Liver (tissue), 9 donors: ENCODE results near the gene CDH19. TPM values are rescaled to one million over a fixed set of nuclear protein-coding genes. Genes with fewer than 3 reads are reported as not detected.

Experiments
- DNase-seq: peaks from one replicate; pipeline ENCODE4 v3.0.0-alpha.2; 2017; ENCODE audit warnings: low spot score
- H3K27ac ChIP-seq, 2 donors: one replicate each; pipeline ENCODE4 v1.7.0; 2013; ENCODE audit warnings: inconsistent platforms in 2 of 2, low read length in 2 of 2, control low read depth in 1 of 2, low read depth in 1 of 2, mild to moderate bottlenecking in 1 of 2
- H3K27me3 ChIP-seq, 4 donors: one replicate each; pipeline versions ENCODE4 v1.6.1 to v1.7.0; 2013; ENCODE audit warnings: low read length in 3 of 4, inconsistent platforms in 1 of 4, mild to moderate bottlenecking in 1 of 4, moderate library complexity in 1 of 4; ENCODE audit not compliant: control insufficient read depth in 4 of 4, insufficient read depth in 4 of 4
- H3K36me3 ChIP-seq, 4 donors: one replicate each; pipeline versions ENCODE4 v1.6.1 to v1.7.0; 2013; ENCODE audit warnings: low read length in 3 of 4, mild to moderate bottlenecking in 3 of 4, low read depth in 1 of 4, moderate library complexity in 1 of 4; ENCODE audit not compliant: control insufficient read depth in 4 of 4, insufficient read depth in 3 of 4
- H3K4me1 ChIP-seq, 4 donors: one replicate each; pipeline versions ENCODE4 v1.6.1 to v1.7.0; 2013; ENCODE audit warnings: low read length in 3 of 4, mild to moderate bottlenecking in 3 of 4, moderate library complexity in 1 of 4; ENCODE audit not compliant: control insufficient read depth in 4 of 4, insufficient read depth in 4 of 4
- H3K4me3 ChIP-seq, 3 donors: one replicate each; pipeline versions ENCODE4 v1.6.1 to v1.7.0; 2013; ENCODE audit warnings: low read length in 3 of 3, control low read depth in 1 of 3, low read depth in 1 of 3, mild to moderate bottlenecking in 1 of 3
- H3K9ac ChIP-seq, 2 donors: one replicate each; pipeline ENCODE4 v1.7.0; 2013; ENCODE audit warnings: low read length in 2 of 2, mild to moderate bottlenecking in 2 of 2, moderate library complexity in 2 of 2, control low read depth in 1 of 2, low read depth in 1 of 2
- H3K9me3 ChIP-seq, 4 donors: one replicate each; pipeline versions ENCODE4 v1.6.1 to v1.7.0; 2013; ENCODE audit warnings: low read length in 3 of 4; ENCODE audit not compliant: control insufficient read depth in 4 of 4
- EGR1 ChIP-seq, 2 donors: IDR thresholded peaks; 2 replicates each; pipeline ENCODE4 v1.6.1; 2016 to 2018; ENCODE audit warnings: antibody characterized with exemption in 2 of 2, low read depth in 2 of 2
- FOXA1 ChIP-seq: IDR thresholded peaks from 2 replicates; pipeline ENCODE4 v1.6.1; 2016; ENCODE audit warnings: antibody characterized with exemption
- FOXA2 ChIP-seq: IDR thresholded peaks from 2 replicates; pipeline ENCODE4 v1.6.1; 2016; ENCODE audit warnings: antibody characterized with exemption
- GABPA ChIP-seq, 2 donors: IDR thresholded peaks in 1 of 2; conservative IDR thresholded peaks in 1 of 2; 2 replicates each; pipeline ENCODE4 v1.6.1; 2016; ENCODE audit warnings: antibody characterized with exemption in 2 of 2, mild to moderate bottlenecking in 1 of 2, moderate library complexity in 1 of 2
- HNF4A ChIP-seq, 2 donors: conservative IDR thresholded peaks; 2 replicates each; pipeline ENCODE4 v1.6.1; 2016; ENCODE audit warnings: antibody characterized with exemption in 2 of 2, mild to moderate bottlenecking in 2 of 2
- HNF4G ChIP-seq: IDR thresholded peaks from 2 replicates; pipeline ENCODE4 v1.6.1; 2016; ENCODE audit warnings: antibody characterized with exemption
- JUND ChIP-seq, 2 donors: IDR thresholded peaks; 2 replicates each; pipeline ENCODE4 v1.6.1; 2016; ENCODE audit warnings: antibody characterized with exemption in 2 of 2
- NR2F2 ChIP-seq: IDR thresholded peaks from 2 replicates; pipeline ENCODE4 v1.6.1; 2016; ENCODE audit warnings: antibody characterized with exemption
- RAD21 ChIP-seq, 2 donors: IDR thresholded peaks; 2 replicates each; pipeline ENCODE4 v1.6.1; 2016; ENCODE audit warnings: antibody characterized with exemption in 2 of 2, mild to moderate bottlenecking in 2 of 2
- RXRA ChIP-seq, 2 donors: IDR thresholded peaks; 2 replicates each; pipeline ENCODE4 v1.6.1; 2017 to 2018; ENCODE audit warnings: antibody characterized with exemption in 2 of 2, mild to moderate bottlenecking in 1 of 2
- SP1 ChIP-seq: IDR thresholded peaks from 2 replicates; pipeline ENCODE4 v1.6.1; 2018; ENCODE audit warnings: antibody characterized with exemption, mild to moderate bottlenecking
- TAF1 ChIP-seq: conservative IDR thresholded peaks from 2 replicates; pipeline ENCODE4 v1.6.1; 2016; ENCODE audit warnings: antibody characterized with exemption, mild to moderate bottlenecking
- YY1 ChIP-seq: IDR thresholded peaks from 2 replicates; pipeline ENCODE4 v1.6.1; 2016; ENCODE audit warnings: antibody characterized with exemption, mild to moderate bottlenecking
- WGBS: extraction: QIAGEN DNeasy Blood & Tissue Kit; methylation state at CpG from one replicate; pipeline ENCODE4 v1.1.7; 2013; 5-methylcytosine and 5-hydroxymethylcytosine counted together
- polyA plus RNA-seq, 2 donors: library from polyadenylated mRNA; stranded (reverse) in 1 of 2; unstranded in 1 of 2; fragments of 200-250 nt in 1 of 2; fragments of >200 nt in 1 of 2; fragmentation: Nextera tagmentation in 1 of 2; extraction: Ambion mirVana in 1 of 2; gene quantifications; one replicate each; pipeline versions ENCODE4 v1.2.1 to v1.2.3, GENCODE V29; 2013 to 2015
- total RNA-seq, 2 donors: library from RNA; depleted of rRNA; stranded (reverse); fragments of >200 nt; gene quantifications; one replicate each; pipeline ENCODE4 v1.2.3, GENCODE V29; 2014
- TF ChIP-seq, protein P1 (sequence below): fragments of 150-350 bp; IDR thresholded peaks from 2 replicates; pipeline ENCODE4 v1.5.1; 2017; ENCODE audit warnings: improper control_type of control experiment, low read depth, low read length; ENCODE audit not compliant: missing input control
- TF ChIP-seq, protein P2 (sequence below): IDR thresholded peaks from 2 replicates; pipeline ENCODE4 v1.6.1; 2016; ENCODE audit warnings: antibody characterized with exemption
- TF ChIP-seq, protein P3 (sequence below): IDR thresholded peaks from 2 replicates; pipeline ENCODE4 v1.6.1; 2016; ENCODE audit warnings: antibody characterized with exemption
- TF ChIP-seq, protein P4 (sequence below): IDR thresholded peaks from 2 replicates; pipeline ENCODE4 v1.6.1; 2016; ENCODE audit warnings: antibody characterized with exemption
- donor health status: healthy.
- donor health status: healthy.
- donor health status: healthy.
- donor health status: healthy.
- donor health status: healthy.

Gene CDH19
- total and polyA plus RNA-seq, 4 donors = 0.65 to 8.0 (median 1.5) TPM

DNA sequence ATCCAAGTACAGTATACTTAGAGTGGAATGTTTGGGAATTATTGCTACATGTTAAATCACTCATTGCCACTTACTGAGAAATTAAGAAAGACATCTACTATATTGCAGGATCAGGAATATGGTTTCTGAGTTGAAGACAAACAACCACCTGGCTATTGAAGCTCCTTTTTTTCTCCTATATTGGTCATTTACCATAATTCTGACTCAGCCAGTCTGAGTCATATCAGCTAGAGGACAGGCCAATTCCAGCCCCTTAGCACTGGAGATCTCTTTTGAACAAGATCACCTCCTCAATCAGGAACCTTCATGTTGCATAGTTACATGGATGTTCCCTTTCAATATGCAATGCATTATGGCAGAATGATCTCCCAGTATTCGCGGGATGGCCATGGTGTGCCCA is 42.7 kb upstream of the CDH19 start:
- TF ChIP-seq, protein P1, sequence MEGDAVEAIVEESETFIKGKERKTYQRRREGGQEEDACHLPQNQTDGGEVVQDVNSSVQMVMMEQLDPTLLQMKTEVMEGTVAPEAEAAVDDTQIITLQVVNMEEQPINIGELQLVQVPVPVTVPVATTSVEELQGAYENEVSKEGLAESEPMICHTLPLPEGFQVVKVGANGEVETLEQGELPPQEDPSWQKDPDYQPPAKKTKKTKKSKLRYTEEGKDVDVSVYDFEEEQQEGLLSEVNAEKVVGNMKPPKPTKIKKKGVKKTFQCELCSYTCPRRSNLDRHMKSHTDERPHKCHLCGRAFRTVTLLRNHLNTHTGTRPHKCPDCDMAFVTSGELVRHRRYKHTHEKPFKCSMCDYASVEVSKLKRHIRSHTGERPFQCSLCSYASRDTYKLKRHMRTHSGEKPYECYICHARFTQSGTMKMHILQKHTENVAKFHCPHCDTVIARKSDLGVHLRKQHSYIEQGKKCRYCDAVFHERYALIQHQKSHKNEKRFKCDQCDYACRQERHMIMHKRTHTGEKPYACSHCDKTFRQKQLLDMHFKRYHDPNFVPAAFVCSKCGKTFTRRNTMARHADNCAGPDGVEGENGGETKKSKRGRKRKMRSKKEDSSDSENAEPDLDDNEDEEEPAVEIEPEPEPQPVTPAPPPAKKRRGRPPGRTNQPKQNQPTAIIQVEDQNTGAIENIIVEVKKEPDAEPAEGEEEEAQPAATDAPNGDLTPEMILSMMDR = no peak
- TF ChIP-seq JUND (IDR thresholded peaks at IDR 0.05) (no peak), FOXA1 (no peak)
- Histone ChIP-seq H3K27ac (no peak overlapping the region), H3K9ac (no peak overlapping the region), H3K4me3 (no peak overlapping the region), H3K27me3 (no peaks in the 10 kb centered on the region), H3K9me3 (no peaks in the 10 kb centered on the region), H3K4me1 (no peaks in the 10 kb centered on the region), H3K36me3 (no peaks in the 10 kb centered on the region)
- WGBS = 92% methylated on average over 2 of the region's 2 CpGs
- no peak for DNase-seq

DNA sequence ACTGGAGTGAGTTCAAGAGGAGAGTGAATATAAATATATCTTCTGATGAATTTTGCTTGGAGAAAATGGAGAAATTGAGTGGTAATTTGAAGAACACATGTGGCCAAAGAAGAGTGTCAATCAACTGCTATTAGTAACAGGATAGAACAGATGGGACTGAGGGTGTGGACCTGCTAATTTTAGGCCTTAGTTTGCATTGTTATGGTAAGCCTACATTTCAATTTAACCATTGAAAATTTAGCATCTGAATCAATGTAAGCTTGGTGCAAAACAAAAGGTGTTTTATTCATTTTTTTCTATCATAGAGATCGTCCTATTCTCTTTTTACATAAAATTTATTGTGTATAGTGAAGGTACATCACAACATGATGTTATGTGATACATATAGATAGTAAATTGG is 42.1 kb upstream of the CDH19 start:
- 33% methylated on average over 1 of the region's 1 CpG for WGBS
- Histone ChIP-seq H3K4me3 (no peak overlapping the region), H3K27ac (no peak overlapping the region), H3K36me3 (no peaks in the 10 kb centered on the region), H3K27me3 (no peaks in the 10 kb centered on the region), H3K9ac (no peak overlapping the region), H3K4me1 (no peaks in the 10 kb centered on the region), H3K9me3 (no peaks in the 10 kb centered on the region)
- no peak for DNase-seq
- TF ChIP-seq, protein P2, sequence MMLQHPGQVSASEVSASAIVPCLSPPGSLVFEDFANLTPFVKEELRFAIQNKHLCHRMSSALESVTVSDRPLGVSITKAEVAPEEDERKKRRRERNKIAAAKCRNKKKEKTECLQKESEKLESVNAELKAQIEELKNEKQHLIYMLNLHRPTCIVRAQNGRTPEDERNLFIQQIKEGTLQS = no peak
- no peak for TF ChIP-seq JUND (IDR thresholded peaks at IDR 0.05)
- no peak for TF ChIP-seq NR2F2
- TF ChIP-seq HNF4G = no peak
- TF ChIP-seq TAF1 = no peak
- no peak for TF ChIP-seq HNF4A (conservative IDR thresholded peaks at IDR 0.05)
- no peak for TF ChIP-seq RAD21 (IDR thresholded peaks at IDR 0.05)
- TF ChIP-seq SP1 = no peak
- no peak for TF ChIP-seq FOXA2
- TF ChIP-seq, protein P3, sequence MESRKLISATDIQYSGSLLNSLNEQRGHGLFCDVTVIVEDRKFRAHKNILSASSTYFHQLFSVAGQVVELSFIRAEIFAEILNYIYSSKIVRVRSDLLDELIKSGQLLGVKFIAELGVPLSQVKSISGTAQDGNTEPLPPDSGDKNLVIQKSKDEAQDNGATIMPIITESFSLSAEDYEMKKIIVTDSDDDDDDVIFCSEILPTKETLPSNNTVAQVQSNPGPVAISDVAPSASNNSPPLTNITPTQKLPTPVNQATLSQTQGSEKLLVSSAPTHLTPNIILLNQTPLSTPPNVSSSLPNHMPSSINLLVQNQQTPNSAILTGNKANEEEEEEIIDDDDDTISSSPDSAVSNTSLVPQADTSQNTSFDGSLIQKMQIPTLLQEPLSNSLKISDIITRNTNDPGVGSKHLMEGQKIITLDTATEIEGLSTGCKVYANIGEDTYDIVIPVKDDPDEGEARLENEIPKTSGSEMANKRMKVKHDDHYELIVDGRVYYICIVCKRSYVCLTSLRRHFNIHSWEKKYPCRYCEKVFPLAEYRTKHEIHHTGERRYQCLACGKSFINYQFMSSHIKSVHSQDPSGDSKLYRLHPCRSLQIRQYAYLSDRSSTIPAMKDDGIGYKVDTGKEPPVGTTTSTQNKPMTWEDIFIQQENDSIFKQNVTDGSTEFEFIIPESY = no peak

DNA sequence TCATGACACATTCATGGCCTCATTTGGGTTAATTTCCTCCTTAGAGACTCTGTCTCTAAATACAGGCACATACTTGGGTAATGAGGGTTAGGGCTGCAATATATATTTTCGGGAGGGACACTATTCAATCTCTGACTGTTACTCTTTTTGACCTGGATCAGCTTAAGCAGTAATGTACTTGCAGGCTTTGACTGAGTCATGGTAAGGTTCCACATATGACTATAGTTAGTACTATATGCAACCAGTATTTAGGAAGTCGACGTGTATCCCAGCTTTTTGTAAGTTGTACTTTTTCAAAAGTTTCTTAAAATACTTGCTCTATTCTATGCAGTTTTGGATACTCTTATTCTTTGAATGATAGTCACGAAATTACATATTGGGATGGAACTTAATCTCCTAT is 37.2 kb upstream of the CDH19 start:
- H3K4me1 ChIP-seq = no peaks in the 10 kb centered on the region
- no peak for DNase-seq
- no peaks in the 10 kb centered on the region for H3K9me3 ChIP-seq
- H3K9ac ChIP-seq = no peak overlapping the region
- H3K4me3 ChIP-seq = no peak overlapping the region
- no peak overlapping the region for H3K27ac ChIP-seq
- WGBS = 74% methylated on average over 4 of the region's 4 CpGs
- TF ChIP-seq HNF4G = no peak
- TF ChIP-seq RXRA (IDR thresholded peaks at IDR 0.05) = no peak
- TF ChIP-seq YY1 = no peak
- TF ChIP-seq, protein P1 = no peak
- TF ChIP-seq RAD21 (IDR thresholded peaks at IDR 0.05) = no peak
- no peak for TF ChIP-seq NR2F2
- TF ChIP-seq EGR1 (IDR thresholded peaks at IDR 0.05; ENCODE audit: low read depth in 2 of 2) = no peak
- no peak for TF ChIP-seq GABPA (IDR thresholded peaks at IDR 0.05 in 1 of 2, conservative IDR thresholded peaks at IDR 0.05 in 1 of 2)
- no peak for TF ChIP-seq HNF4A (conservative IDR thresholded peaks at IDR 0.05)
- TF ChIP-seq, protein P4, sequence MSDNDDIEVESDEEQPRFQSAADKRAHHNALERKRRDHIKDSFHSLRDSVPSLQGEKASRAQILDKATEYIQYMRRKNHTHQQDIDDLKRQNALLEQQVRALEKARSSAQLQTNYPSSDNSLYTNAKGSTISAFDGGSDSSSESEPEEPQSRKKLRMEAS = no peak
- TF ChIP-seq, protein P3 = no peak
- no peak for TF ChIP-seq FOXA2
- no peak for TF ChIP-seq TAF1
- no peak for TF ChIP-seq SP1
- TF ChIP-seq, protein P2 = no peak
- no peaks in the 10 kb centered on the region for H3K27me3 ChIP-seq
- H3K36me3 ChIP-seq = no peaks in the 10 kb centered on the region
